Measurements from ENCODE around the gene NFX1. TPM values are rescaled to one million over a fixed set of nuclear protein-coding genes. Genes with fewer than 3 reads are reported as not detected.

NFX1 gene
- polyA plus RNA-seq, 1 experiment: 32.2 TPM

DNA sequence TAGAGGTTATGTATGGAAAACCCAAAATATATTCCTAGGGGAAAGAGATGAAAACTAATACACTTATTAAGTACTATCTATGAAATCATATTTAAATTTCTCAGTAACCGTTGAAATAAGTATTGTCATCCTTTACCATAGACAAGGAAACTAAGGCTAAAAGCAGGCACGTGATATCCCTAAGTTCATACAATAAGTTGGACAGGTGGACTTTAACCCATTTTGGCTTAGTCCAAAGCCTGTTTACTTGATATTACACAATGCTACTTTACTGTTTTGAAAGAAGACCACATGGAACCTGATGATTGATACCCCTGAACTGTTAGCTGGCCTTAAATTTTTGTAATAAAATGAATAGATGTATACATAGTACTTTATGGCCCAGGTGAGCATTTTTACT lies 3.5 kb downstream of the NFX1 start:
- ChIA-PET POLR2A (no interaction called here), CTCF (no interaction called here)
- TF ChIP-seq, protein P1, sequence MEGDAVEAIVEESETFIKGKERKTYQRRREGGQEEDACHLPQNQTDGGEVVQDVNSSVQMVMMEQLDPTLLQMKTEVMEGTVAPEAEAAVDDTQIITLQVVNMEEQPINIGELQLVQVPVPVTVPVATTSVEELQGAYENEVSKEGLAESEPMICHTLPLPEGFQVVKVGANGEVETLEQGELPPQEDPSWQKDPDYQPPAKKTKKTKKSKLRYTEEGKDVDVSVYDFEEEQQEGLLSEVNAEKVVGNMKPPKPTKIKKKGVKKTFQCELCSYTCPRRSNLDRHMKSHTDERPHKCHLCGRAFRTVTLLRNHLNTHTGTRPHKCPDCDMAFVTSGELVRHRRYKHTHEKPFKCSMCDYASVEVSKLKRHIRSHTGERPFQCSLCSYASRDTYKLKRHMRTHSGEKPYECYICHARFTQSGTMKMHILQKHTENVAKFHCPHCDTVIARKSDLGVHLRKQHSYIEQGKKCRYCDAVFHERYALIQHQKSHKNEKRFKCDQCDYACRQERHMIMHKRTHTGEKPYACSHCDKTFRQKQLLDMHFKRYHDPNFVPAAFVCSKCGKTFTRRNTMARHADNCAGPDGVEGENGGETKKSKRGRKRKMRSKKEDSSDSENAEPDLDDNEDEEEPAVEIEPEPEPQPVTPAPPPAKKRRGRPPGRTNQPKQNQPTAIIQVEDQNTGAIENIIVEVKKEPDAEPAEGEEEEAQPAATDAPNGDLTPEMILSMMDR (IDR thresholded peaks at IDR 0.05; ENCODE audit: insufficient read depth, low read depth, low read length): no peak
- H3K4me3 ChIP-seq (ENCODE audit: low read depth, low read length): no peak overlapping the region
- DNase-seq (ENCODE audit: low read depth): no peak
- H3K36me3 ChIP-seq (ENCODE audit: control insufficient read depth, insufficient read depth, low read length): peaks cover 10% of the 10 kb centered on the region; the same call in 1 of the 2 replicates
- no peaks in the 10 kb centered on the region for H3K27me3 ChIP-seq (ENCODE audit: control insufficient read depth, insufficient read depth, low read length)

DNA sequence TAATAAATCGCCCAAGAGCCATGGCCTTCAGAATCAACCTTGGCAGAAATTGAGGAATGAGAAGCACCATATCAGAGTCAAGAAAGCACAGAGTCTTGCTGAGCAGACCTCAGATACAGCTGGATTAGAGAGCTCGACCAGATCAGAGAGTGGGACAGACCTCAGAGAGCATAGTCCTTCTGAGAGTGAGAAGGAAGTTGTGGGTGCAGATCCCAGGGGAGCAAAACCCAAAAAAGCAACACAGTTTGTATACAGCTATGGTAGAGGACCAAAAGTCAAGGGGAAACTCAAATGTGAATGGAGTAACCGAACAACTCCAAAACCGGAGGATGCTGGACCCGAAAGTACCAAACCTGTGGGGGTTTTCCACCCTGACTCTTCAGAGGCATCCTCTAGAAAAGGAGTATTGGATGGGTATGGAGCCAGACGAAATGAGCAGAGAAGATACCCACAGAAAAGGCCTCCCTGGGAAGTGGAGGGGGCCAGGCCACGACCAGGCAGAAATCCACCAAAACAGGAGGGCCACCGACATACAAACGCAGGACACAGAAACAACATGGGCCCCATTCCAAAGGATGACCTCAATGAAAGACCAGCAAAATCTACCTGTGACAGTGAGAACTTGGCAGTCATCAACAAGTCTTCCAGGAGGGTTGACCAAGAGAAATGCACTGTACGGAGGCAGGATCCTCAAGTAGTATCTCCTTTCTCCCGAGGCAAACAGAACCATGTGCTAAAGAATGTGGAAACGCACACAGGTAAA lies 4.5 kb downstream of the NFX1 start:
- Histone ChIP-seq H3K36me3 (ENCODE audit: control insufficient read depth, insufficient read depth, low read length) (peaks cover 10% of the 10 kb centered on the region; the same call in 1 of the 2 replicates), H3K27me3 (ENCODE audit: control insufficient read depth, insufficient read depth, low read length) (no peaks in the 10 kb centered on the region), H3K4me3 (ENCODE audit: low read depth, low read length) (no peak overlapping the region)
- CTCF ChIA-PET: no interaction called here
- POLR2A ChIA-PET: no interaction called here
- no peak for DNase-seq (ENCODE audit: low read depth)
- TF ChIP-seq, protein P1 (IDR thresholded peaks at IDR 0.05; ENCODE audit: insufficient read depth, low read depth, low read length): no peak

DNA sequence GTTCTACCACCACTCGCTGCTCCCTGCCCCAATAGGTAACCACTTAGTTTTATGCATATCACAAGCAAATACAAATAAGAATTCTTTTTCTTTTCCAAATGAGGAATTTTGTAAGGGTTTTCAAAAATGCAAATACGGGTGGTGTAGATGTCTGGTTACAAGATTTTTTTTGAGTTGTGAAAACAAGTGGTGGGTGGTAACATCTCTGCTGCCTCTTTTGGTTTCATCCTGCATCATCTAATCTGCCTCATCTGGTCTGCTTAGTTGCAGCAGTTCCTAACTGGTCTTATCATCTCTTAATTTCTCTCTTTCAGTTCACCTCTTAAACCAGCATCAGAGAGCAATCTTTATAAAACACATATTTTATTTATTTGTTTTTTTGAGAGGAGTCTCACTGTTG lies 5.3 kb downstream of the NFX1 start:
- CTCF ChIA-PET: interaction anchor here (1.8 kb wide), 1 partner anchor 120 kb away, joined by 7 read pairs; no protein-coding TSS in a partner anchor
- POLR2A ChIA-PET: no interaction called here
- Histone ChIP-seq H3K4me3 (ENCODE audit: low read depth, low read length) (no peak overlapping the region), H3K36me3 (ENCODE audit: control insufficient read depth, insufficient read depth, low read length) (peaks cover 10% of the 10 kb centered on the region; the same call in 1 of the 2 replicates), H3K27me3 (ENCODE audit: control insufficient read depth, insufficient read depth, low read length) (no peaks in the 10 kb centered on the region)
- DNase-seq (ENCODE audit: low read depth): no peak
- TF ChIP-seq, protein P1 (IDR thresholded peaks at IDR 0.05; ENCODE audit: insufficient read depth, low read depth, low read length): no peak

DNA sequence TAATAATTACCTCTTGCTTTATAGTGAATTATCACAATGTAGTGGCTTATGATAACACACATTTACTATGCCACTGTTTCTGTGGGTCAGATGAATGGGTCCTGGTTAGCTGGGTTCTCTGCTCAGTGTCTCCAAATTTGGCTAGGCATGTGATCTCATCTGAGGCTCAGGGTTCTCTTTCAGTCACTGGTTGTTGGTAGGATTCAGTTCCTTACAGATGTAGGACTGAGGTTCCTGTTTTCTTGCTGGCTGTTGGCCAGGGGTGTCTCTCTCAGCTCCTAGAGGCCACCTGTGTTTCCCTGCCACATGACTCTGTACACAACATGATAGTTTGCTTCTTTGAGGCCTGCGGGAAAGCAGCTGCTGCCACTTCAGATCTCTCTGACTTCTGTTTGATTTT lies 7.1 kb downstream of the NFX1 start:
- no peaks in the 10 kb centered on the region for H3K27me3 ChIP-seq (ENCODE audit: control insufficient read depth, insufficient read depth, low read length)
- TF ChIP-seq, protein P1 (IDR thresholded peaks at IDR 0.05; ENCODE audit: insufficient read depth, low read depth, low read length): no peak
- H3K36me3 ChIP-seq (ENCODE audit: control insufficient read depth, insufficient read depth, low read length): peaks cover 12% of the 10 kb centered on the region
- CTCF ChIA-PET: interaction anchor here (1.0 to 1.8 kb wide), 5 partner anchors 10 to 169 kb away, joined by 4 to 7 read pairs (median 5); no protein-coding TSS in a partner anchor
- no peak for DNase-seq (ENCODE audit: low read depth)
- no peak overlapping the region for H3K4me3 ChIP-seq (ENCODE audit: low read depth, low read length)
- POLR2A ChIA-PET: no interaction called here

GRCh38 chr9:33300546-33300945 lies 10.2 kb downstream of the NFX1 start:
- ChIA-PET POLR2A (no interaction called here), CTCF (interaction anchor here (1.2 kb wide), 1 partner anchor 167 kb away, joined by 3 read pairs; no protein-coding TSS in a partner anchor)
- Histone ChIP-seq H3K36me3 (ENCODE audit: control insufficient read depth, insufficient read depth, low read length) (peaks cover 13% of the 10 kb centered on the region), H3K4me3 (ENCODE audit: low read depth, low read length) (no peak overlapping the region), H3K27me3 (ENCODE audit: control insufficient read depth, insufficient read depth, low read length) (no peaks in the 10 kb centered on the region)
- TF ChIP-seq, protein P1 (IDR thresholded peaks at IDR 0.05; ENCODE audit: insufficient read depth, low read depth, low read length): no peak
- DNase-seq (ENCODE audit: low read depth): no peak
